K562 (cell line): ENCODE results near the gene LBP. TPM values are rescaled to one million over a fixed set of nuclear protein-coding genes. Genes with fewer than 3 reads are reported as not detected.

Experiments
- ARID4B ChIP-seq: sonication (generic); formaldehyde crosslinking; IDR thresholded peaks from 2 replicates; pipeline ENCODE4 v1.8.0; 2022; ENCODE audit warnings: mild to moderate bottlenecking, missing genetic modification reagents
- BCOR ChIP-seq: fragments of 450-650 bp; IDR thresholded peaks from 2 replicates; pipeline ENCODE4 v1.6.1; 2016
- CBX1 ChIP-seq: sonication (generic); IDR thresholded peaks from 2 replicates; pipeline ENCODE4 v1.6.1; 2016; ENCODE audit warnings: antibody characterized with exemption, low read depth, mild to moderate bottlenecking
- CBX3 ChIP-seq, 2 experiments: IDR thresholded peaks; 1 replicate in 1 of 2; 2 replicates in 1 of 2; pipeline ENCODE4 v1.6.1; 2012; ENCODE audit warnings: inconsistent platforms in 2 of 2, low read length in 2 of 2, borderline replicate concordance in 1 of 2, control low read depth in 1 of 2
- CCNT2 ChIP-seq: IDR thresholded peaks from 2 replicates; pipeline ENCODE4 v1.6.1; 2011; ENCODE audit warnings: borderline replicate concordance, low read depth, mild to moderate bottlenecking, moderate library complexity, mixed read lengths, low read length; ENCODE audit not compliant: insufficient read length; ENCODE audit errors: extremely low read depth
- CHD4 ChIP-seq: fragments of 200-600 bp; sonication (generic); IDR thresholded peaks from 3 replicates; pipeline ENCODE4 v1.6.1; 2012; ENCODE audit warnings: low read depth, mild to moderate bottlenecking, mixed read lengths, low read length, inconsistent platforms; ENCODE audit not compliant: insufficient read depth, insufficient replicate concordance, poor library complexity, severe bottlenecking
- FOXK2 ChIP-seq, 2 experiments: fragments of 450-650 bp; IDR thresholded peaks in 1 of 2; conservative IDR thresholded peaks in 1 of 2; 2 replicates each; pipeline ENCODE4 v1.6.1; 2016; ENCODE audit warnings: low read depth in 2 of 2, mild to moderate bottlenecking in 1 of 2
- RBM25 ChIP-seq: fragments of 200-400 bp; formaldehyde crosslinking; IDR thresholded peaks from 2 replicates; pipeline ENCODE4 v1.6.1; 2018; ENCODE audit warnings: low read length, low read depth, moderate library complexity; ENCODE audit not compliant: severe bottlenecking
- RBM39 ChIP-seq: fragments of 200-400 bp; formaldehyde crosslinking; optimal IDR thresholded peaks from 2 replicates; pipeline ENCODE3; 2018; ENCODE audit warnings: low read depth, low read length
- RFX5 ChIP-seq: IDR thresholded peaks from 2 replicates; pipeline ENCODE4 v1.6.1; 2011; ENCODE audit warnings: low read depth, mild to moderate bottlenecking, improper control_type of control experiment, low read length
- SMAD4 ChIP-seq: fragments of 250-450 bp; sonication (Bioruptor Pico); conservative IDR thresholded peaks from 2 replicates; pipeline ENCODE4 v1.8.0; 2021; ENCODE audit warnings: inconsistent platforms, mild to moderate bottlenecking, moderate library complexity
- TRIM25 ChIP-seq: fragments of 450-650 bp; IDR thresholded peaks from 2 replicates; pipeline ENCODE4 v1.7.0; 2016; ENCODE audit warnings: borderline replicate concordance
- TRIM28 ChIP-seq: fragments of 450-650 bp; IDR thresholded peaks from 2 replicates; pipeline ENCODE4 v1.6.1; 2017
- ZNF12 ChIP-seq: sonication (generic); formaldehyde crosslinking; IDR thresholded peaks from 2 replicates; pipeline ENCODE4 v1.4.0; 2020; ENCODE audit warnings: mild to moderate bottlenecking, missing genetic modification reagents
- ZNF143 ChIP-seq: sonication (generic); formaldehyde crosslinking; IDR thresholded peaks from 2 replicates; pipeline ENCODE4 v1.9.0; 2022; ENCODE audit warnings: mild to moderate bottlenecking, missing genetic modification reagents
- ZNF512 ChIP-seq: IDR thresholded peaks from 2 replicates; pipeline ENCODE4 v1.6.1; 2016; ENCODE audit warnings: missing genetic modification characterization, missing compliant biosample characterization
- polyA plus RNA-seq, 8 experiments: library from polyadenylated mRNA; depleted of rRNA in 4 of 8; stranded (reverse) in 5 of 8; unstranded in 3 of 8; fragments of >200 nt; fragmentation: Nextera tagmentation in 2 of 8; fragmentation: Illumina TruSeq in 1 of 8; extraction: Ambion mirVana in 2 of 8; extraction: Trizol in 1 of 8; gene quantifications; 2 replicates each; pipeline versions ENCODE4 v1.2.1 to v1.2.3, GENCODE V29; 2011 to 2014; ENCODE audit warnings: inconsistent platforms in 1 of 8, missing spikeins in 1 of 8
- total RNA-seq, 7 experiments: library from RNA; depleted of rRNA in 6 of 7; stranded (reverse); fragments of >200 nt in 6 of 7; fragmentation: Illumina TruSeq in 2 of 7; extraction: Trizol in 2 of 7; gene quantifications; 2 replicates each; pipeline versions ENCODE4 v1.2.1 to v1.2.3, GENCODE V29; 2011 to 2021; ENCODE audit warnings: low replicate concordance in 1 of 7

LBP gene
- total and polyA plus RNA-seq, 9 of the 15 experiments (the other 6 are each of a cell fraction or from before 2014, with no cell fraction given): 0.06 to 0.31 (median 0.09) TPM; not detected in 3

GRCh38 chr20:38404016-38404415 lies 57.7 kb downstream of the LBP start (continued):
- TF ChIP-seq ARID4B (CRISPR knock-in tag) (no peak), ZNF12 (CRISPR knock-in tag) (0 out of 2 replicates have a peak, but pooled peaks have one; percentile 35), CBX3 (IDR thresholded peaks at IDR 0.05; ENCODE audit: borderline replicate concordance in 1 of 2, low read length in 2 of 2) (peak in 1 of 2 experiments; percentile 36; a peak in 1 of 3 replicates), TRIM28 (0 out of 2 replicates have a peak, but pooled peaks have one; percentile 23), TRIM25 (no peak), RFX5 (no peak), ZNF143 (CRISPR knock-in tag) (no peak), CCNT2 (no peak), CHD4 (no peak), SMAD4 (no peak), BCOR (peak; percentile 49), RBM25 (peak; percentile 70), CBX1 (no peak), FOXK2 (conservative IDR thresholded peaks at IDR 0.05 in 1 of 2, IDR thresholded peaks at IDR 0.05 in 1 of 2; ENCODE audit: low read depth in 2 of 2) (no peak), ZNF512 (tag) (no peak), RBM39 (no peak)
